ENCODE data around the gene ESR2.
A peak's percentile ranks its signal among the peaks of the same experiment; 100 is the strongest.
"Not testable (repeated sequence)": the region's sequence is repeated elsewhere in the genome, so short reads cannot be mapped to it uniquely, and the experiment has no call there.

Gene ESR2

GRCh38 chr14:64293976-64294671, at the start of gene ESR2:
Gene ESR2, minus strand, starts transcription at chr14:64294371. Its CDS starts 11,386 bp downstream, at chr14:64282985.
- DNase-seq: peak; percentile 10

GRCh38 chr14:64340560-64341196, 46.5 kb upstream of the ESR2 start:
- DNase-seq: no peak

GRCh38 chr14:64338616-64339316, 44.6 kb upstream of the ESR2 start:
- DNase-seq: peak; percentile 98

GRCh38 chr14:64337888-64338615, 43.9 kb upstream of the ESR2 start:
- peak; percentile 50 for DNase-seq

GRCh38 chr14:64329149-64329548, 35.0 kb upstream of the ESR2 start:
- no peak for DNase-seq

- no peak for DNase-seq
Measured at GRCh38 chr14:64326502-64326901, 32.3 kb upstream of the ESR2 start.

GRCh38 chr14:64324895-64325294, 30.7 kb upstream of the ESR2 start:
- no peak for DNase-seq

- DNase-seq: no peak
Measured at GRCh38 chr14:64324461-64324860, 30.3 kb upstream of the ESR2 start.

- DNase-seq: not testable (repeated sequence)
Measured at GRCh38 chr14:64320362-64320761, 26.2 kb upstream of the ESR2 start.

- DNase-seq: not testable (repeated sequence)
Measured at GRCh38 chr14:64318695-64319094, 24.5 kb upstream of the ESR2 start.

GRCh38 chr14:64303471-64303917, 9.3 kb upstream of the ESR2 start:
- DNase-seq: peak; percentile 62

- DNase-seq: no peak
Measured at GRCh38 chr14:64298773-64299172, 4.6 kb upstream of the ESR2 start.

GRCh38 chr14:64296561-64296960, 2.4 kb upstream of the ESR2 start:
- DNase-seq: peak; percentile 67

- peak; percentile 88 for DNase-seq
Measured at GRCh38 chr14:64294672-64295413, 672 bp upstream of the ESR2 start.

GRCh38 chr14:64292197-64292596, 2.0 kb downstream of the ESR2 start:
- DNase-seq: no peak

- DNase-seq: no peak
Measured at GRCh38 chr14:64289571-64289970, 4.6 kb downstream of the ESR2 start.

- peak; percentile 7 for DNase-seq
Measured at GRCh38 chr14:64281805-64282204, 12.4 kb downstream of the ESR2 start.

- DNase-seq: peak; percentile 53
Measured at GRCh38 chr14:64279704-64280668, 14.2 kb downstream of the ESR2 start.

GRCh38 chr14:64278458-64278857, 15.7 kb downstream of the ESR2 start:
- no peak for DNase-seq

- DNase-seq: no peak
Measured at GRCh38 chr14:64272019-64272418, 22.2 kb downstream of the ESR2 start.

GRCh38 chr14:64266239-64266638, 27.9 kb downstream of the ESR2 start:
- peak; percentile 38 for DNase-seq

All from activated CD4-positive, alpha-beta T cell treated with anti-CD3 and anti-CD28 coated beads, Interleukin-10, Interleukin-2, amounts not matched to agents 100 ng/mL and 50 ng/mL, durations not matched to agents 16 hours and 8 hours (primary cell).